H9 (cell line): ENCODE results near the gene FLNC. TPM values are rescaled to one million over a fixed set of nuclear protein-coding genes. Genes with fewer than 3 reads are reported as not detected.

Experiments used
- DNase-seq: peaks from one replicate; pipeline ENCODE4 v3.0.0-alpha.2; 2017
- H2AFZ ChIP-seq: one replicate; pipeline ENCODE4 v1.6.1; 2013; ENCODE audit warnings: mild to moderate bottlenecking, low read length, control low read depth, moderate library complexity
- H2AK5ac ChIP-seq: 2 replicates; pipeline ENCODE4 v1.6.1; 2013; ENCODE audit warnings: low read length, control low read depth, mixed read lengths; ENCODE audit not compliant: insufficient read length
- H2BK120ac ChIP-seq: one replicate; pipeline ENCODE4 v1.6.1; 2013; ENCODE audit warnings: low read depth, mild to moderate bottlenecking, low read length, control low read depth, inconsistent platforms; ENCODE audit not compliant: poor library complexity, severe bottlenecking
- H2BK12ac ChIP-seq: 2 replicates; pipeline ENCODE4 v1.6.1; 2013; ENCODE audit warnings: low read length, control low read depth, mixed read lengths, low read depth; ENCODE audit not compliant: insufficient read length
- H2BK15ac ChIP-seq: 2 replicates; pipeline ENCODE4 v1.6.1; 2013; ENCODE audit warnings: low read depth, low read length, control low read depth
- H2BK20ac ChIP-seq: one replicate; pipeline ENCODE4 v1.6.1; 2013; ENCODE audit warnings: low read depth, mild to moderate bottlenecking, low read length, control low read depth, inconsistent platforms; ENCODE audit not compliant: poor library complexity, severe bottlenecking
- H2BK5ac ChIP-seq: 2 replicates; pipeline ENCODE4 v1.6.1; 2013; ENCODE audit warnings: low read length, control low read depth, mixed read lengths; ENCODE audit not compliant: insufficient read length
- H3K14ac ChIP-seq: 2 replicates; pipeline ENCODE4 v1.6.1; 2013; ENCODE audit warnings: low read length, control low read depth; ENCODE audit not compliant: insufficient read depth
- H3K18ac ChIP-seq: 2 replicates; pipeline ENCODE4 v1.6.1; 2013; ENCODE audit warnings: low read depth, mild to moderate bottlenecking, mixed read lengths, low read length, control low read depth; ENCODE audit not compliant: insufficient read length
- H3K23ac ChIP-seq: 2 replicates; pipeline ENCODE4 v1.6.1; 2013; ENCODE audit warnings: low read length, control low read depth, mixed read lengths, low read depth; ENCODE audit not compliant: insufficient read length
- H3K23me2 ChIP-seq: 2 replicates; pipeline ENCODE4 v1.6.1; 2013; ENCODE audit warnings: low read depth, mild to moderate bottlenecking, mixed read lengths, low read length, control low read depth; ENCODE audit not compliant: insufficient read length, poor library complexity, severe bottlenecking
- H3K27ac ChIP-seq: 2 replicates; pipeline ENCODE4 v1.5.1; 2013; ENCODE audit warnings: low read length, control low read depth, mixed read lengths, low read depth; ENCODE audit not compliant: insufficient read length
- H3K27me3 ChIP-seq: 2 replicates; pipeline ENCODE4 v1.6.1; 2013; ENCODE audit warnings: low read length, control low read depth, inconsistent platforms; ENCODE audit not compliant: insufficient read depth
- H3K4ac ChIP-seq: 2 replicates; pipeline ENCODE4 v1.6.1; 2013; ENCODE audit warnings: low read depth, mild to moderate bottlenecking, control low read depth, inconsistent platforms, low read length, moderate library complexity
- H3K4me1 ChIP-seq: 2 replicates; pipeline ENCODE4 v1.6.1; 2013; ENCODE audit warnings: low read length, control low read depth, inconsistent platforms; ENCODE audit not compliant: insufficient read depth
- H3K4me2 ChIP-seq: 2 replicates; pipeline ENCODE4 v1.6.1; 2013; ENCODE audit warnings: low read length, control low read depth, mixed read lengths; ENCODE audit not compliant: insufficient read length, insufficient read depth
- H3K56ac ChIP-seq: 2 replicates; pipeline ENCODE4 v1.6.1; 2013; ENCODE audit warnings: low read depth, mild to moderate bottlenecking, mixed read lengths, low read length, control low read depth; ENCODE audit not compliant: insufficient read length
- H3K79me1 ChIP-seq: 2 replicates; pipeline ENCODE4 v1.6.1; 2013; ENCODE audit warnings: low read depth, mild to moderate bottlenecking, moderate library complexity, low read length, control low read depth, inconsistent platforms; ENCODE audit not compliant: insufficient read depth, poor library complexity, severe bottlenecking
- H3K79me2 ChIP-seq: 2 replicates; pipeline ENCODE4 v1.6.1; 2013; ENCODE audit warnings: low read length, control low read depth, inconsistent platforms; ENCODE audit not compliant: insufficient read depth
- H3K9ac ChIP-seq: 2 replicates; pipeline ENCODE4 v1.6.1; 2013; ENCODE audit warnings: low read length, control low read depth, mixed read lengths; ENCODE audit not compliant: insufficient read length; ENCODE audit errors: extremely low read depth
- H3K9me3 ChIP-seq: one replicate; pipeline ENCODE4 v1.6.1; 2013; ENCODE audit warnings: low read depth, low read length, inconsistent platforms; ENCODE audit not compliant: control insufficient read depth
- H3T11ph ChIP-seq: one replicate; pipeline ENCODE4 v1.6.1; 2013; ENCODE audit warnings: mild to moderate bottlenecking, low read length, control low read depth, inconsistent platforms
- H4K20me1 ChIP-seq: one replicate; pipeline ENCODE4 v1.6.1; 2013; ENCODE audit not compliant: control insufficient read depth, insufficient read length, insufficient read depth
- H4K5ac ChIP-seq: 2 replicates; pipeline ENCODE4 v1.6.1; 2013; ENCODE audit warnings: low read depth, mild to moderate bottlenecking, mixed read lengths, low read length, control low read depth; ENCODE audit not compliant: insufficient read length
- H4K8ac ChIP-seq: replicated peaks from 2 replicates; pipeline ENCODE4 v1.6.1; 2013; ENCODE audit warnings: low read length, control low read depth, mixed read lengths, low read depth; ENCODE audit not compliant: insufficient read length
- H4K91ac ChIP-seq: 2 replicates; pipeline ENCODE4 v1.6.1; 2013; ENCODE audit warnings: low read depth, mild to moderate bottlenecking, moderate library complexity, mixed read lengths, low read length, control low read depth; ENCODE audit not compliant: insufficient read length
- H3K27ac Mint-ChIP-seq, 3 experiments: 2 replicates in 2 of 3; 3 replicates in 1 of 3; pipeline ENCODE4 v1.8.0; 2020 to 2021; ENCODE audit warnings: mixed read lengths in 3 of 3, mild to moderate bottlenecking in 1 of 3, moderate library complexity in 1 of 3
- H3K27me3 Mint-ChIP-seq: 2 replicates; pipeline ENCODE4 v1.8.0; 2021; ENCODE audit warnings: low read depth, mild to moderate bottlenecking, moderate library complexity, mixed read lengths
- H3K36me3 Mint-ChIP-seq, 3 experiments: 2 replicates in 2 of 3; 3 replicates in 1 of 3; pipeline ENCODE4 v1.8.0; 2020 to 2021; ENCODE audit warnings: low read depth in 3 of 3, mixed read lengths in 3 of 3; ENCODE audit not compliant: insufficient read depth in 1 of 3
- H3K4me1 Mint-ChIP-seq, 2 experiments: 2 replicates each; pipeline ENCODE4 v1.8.0; 2020; ENCODE audit warnings: mixed read lengths in 2 of 2
- H3K4me3 Mint-ChIP-seq, 2 experiments: 2 replicates in 1 of 2; 3 replicates in 1 of 2; pipeline ENCODE4 v1.8.0; 2020 to 2021; ENCODE audit warnings: mild to moderate bottlenecking in 2 of 2, mixed read lengths in 2 of 2, moderate library complexity in 1 of 2
- H3K9me3 Mint-ChIP-seq, 2 experiments: 2 replicates in 1 of 2; 3 replicates in 1 of 2; pipeline ENCODE4 v1.8.0; 2020; ENCODE audit warnings: mild to moderate bottlenecking in 2 of 2, mixed read lengths in 2 of 2, moderate library complexity in 1 of 2
- CTCF ChIP-seq: fragments of 200-600 bp; sonication (generic); conservative IDR thresholded peaks from 3 replicates; pipeline ENCODE4 v1.8.0; 2021; ENCODE audit warnings: antibody characterized with exemption, mild to moderate bottlenecking
- WGBS: extraction: QIAGEN DNeasy Blood & Tissue Kit; methylation state at CpG from one replicate; pipeline ENCODE4 v1.1.7; 2013; ENCODE audit warnings: missing lambda C conversion rate, low lambda C conversion rate, mixed read lengths; ENCODE audit not compliant: insufficient read length; ENCODE audit errors: extremely low coverage; 5-methylcytosine and 5-hydroxymethylcytosine counted together
- total RNA-seq: library from RNA; stranded (reverse); gene quantifications from 2 replicates; pipeline ENCODE4 v1.2.1, GENCODE V29; 2021

Gene FLNC
- total RNA-seq, 1 experiment from 2014 or later = 12.2 TPM

GRCh38 chr7:128891942-128892269, 61.7 kb downstream of the FLNC start:
- Histone ChIP-seq H3K23ac (no peak overlapping the region), H3K56ac (no peak overlapping the region), H3K79me1 (no peaks in the 10 kb centered on the region), H3T11ph (no peak overlapping the region), H3K4me1 (no peaks in the 10 kb centered on the region), H4K91ac (no peak overlapping the region), H2BK12ac (no peak overlapping the region), H4K5ac (no peak overlapping the region), H2BK5ac (no peak overlapping the region), H3K18ac (no peak overlapping the region), H4K20me1 (no peaks in the 10 kb centered on the region), H3K79me2 (no peaks in the 10 kb centered on the region), H3K23me2 (peaks cover 9% of the 10 kb centered on the region), H2BK20ac (no peak overlapping the region), H2AK5ac (no peak overlapping the region), H3K4me2 (no peak overlapping the region), H3K4ac (no peak overlapping the region), H3K27ac (no peak overlapping the region), H2BK15ac (no peak overlapping the region), H3K9me3 (no peaks in the 10 kb centered on the region), H3K14ac (no peak overlapping the region), H2BK120ac (no peak overlapping the region), H3K9ac (no peak overlapping the region), H3K27me3 (no peaks in the 10 kb centered on the region), H4K8ac (no peak overlapping the region), H2AFZ (no peak overlapping the region)
- peaks cover 0 to 2% (median 0%) of the 10 kb centered on the region in 3 experiments; a peak in 2 of 7 replicates for H3K36me3 Mint-ChIP-seq
- no CpG with 5 or more reads among the region's 11 CpGs for WGBS
- DNase-seq = no peak
- H3K4me1 Mint-ChIP-seq = peaks cover 3 to 5% of the 10 kb centered on the region in 2 experiments; a peak in 2 of 4 replicates
- TF ChIP-seq CTCF = no peak
- H3K27me3 Mint-ChIP-seq = peaks cover 11% of the 10 kb centered on the region
- H3K27ac Mint-ChIP-seq = no peak overlapping the region
- H3K9me3 Mint-ChIP-seq = no peaks in the 10 kb centered on the region
- H3K4me3 Mint-ChIP-seq = peak overlapping the region in 1 of 2 experiments; percentile 30; a peak in 3 of 5 replicates
